ENCODE measurements around the gene UTS2.

- TF ChIP-seq ZBTB33 (IDR thresholded peaks at IDR 0.05) = no peak
- TF ChIP-seq TAF1 (conservative IDR thresholded peaks at IDR 0.05) = no peak
- no peak for TF ChIP-seq CTCF (IDR thresholded peaks at IDR 0.05; ENCODE audit: low read depth, low read length, missing input control)
- TF ChIP-seq MAX (IDR thresholded peaks at IDR 0.05) = no peak
- TF ChIP-seq JUND (IDR thresholded peaks at IDR 0.05) = no peak
- TF ChIP-seq YY1 (IDR thresholded peaks at IDR 0.05) = no peak
- TF ChIP-seq RXRA (IDR thresholded peaks at IDR 0.05) = no peak
- TF ChIP-seq REST (IDR thresholded peaks at IDR 0.05) = no peak
- no peak for TF ChIP-seq GABPA (IDR thresholded peaks at IDR 0.05 in 1 of 2, conservative IDR thresholded peaks at IDR 0.05 in 1 of 2)
- no peak for TF ChIP-seq ATF3 (IDR thresholded peaks at IDR 0.05)
Observed at GRCh38 chr1:7842517-7842916, 10.3 kb downstream of the UTS2 start.

Data from liver (tissue), 3 donors.